Stimulated activated CD8-positive, alpha-beta memory T cell treated with anti-CD3 and anti-CD28 coated beads, Interleukin-15, amount 100 ng/mL, for 4 hours (primary cell): ENCODE measurements around the gene CDR2L.
"Not testable (repeated sequence)": the region's sequence is repeated elsewhere in the genome, so short reads cannot be mapped to it uniquely, and the experiment has no call there.

Experiments used
- DNase-seq, 2 donors: peaks; one replicate each; pipeline ENCODE4 v3.0.0-alpha.2; 2020; ENCODE audit warnings: low read depth in 2 of 2

The CDR2L gene

GRCh38 chr17:74959826-74960515, 27.5 kb upstream of the CDR2L start:
- DNase-seq: no peak

- DNase-seq: no peak
Observed at GRCh38 chr17:74960570-74961342, 26.7 kb upstream of the CDR2L start.

- DNase-seq: peak; percentile 51 to 60
Observed at GRCh38 chr17:74961657-74962350, 25.6 kb upstream of the CDR2L start.

- no peak for DNase-seq
Observed at GRCh38 chr17:74962622-74963394, 24.6 kb upstream of the CDR2L start.

GRCh38 chr17:74963656-74964055, 23.8 kb upstream of the CDR2L start:
- DNase-seq: no peak

- DNase-seq: no peak
Observed at GRCh38 chr17:74964246-74964761, 23.1 kb upstream of the CDR2L start.

- no peak for DNase-seq
Observed at GRCh38 chr17:74964988-74965622, 22.3 kb upstream of the CDR2L start.

GRCh38 chr17:74968361-74968780, 19.1 kb upstream of the CDR2L start:
- DNase-seq: no peak

GRCh38 chr17:74969501-74969900, 17.9 kb upstream of the CDR2L start:
- DNase-seq: not testable (repeated sequence)

- no peak for DNase-seq
Observed at GRCh38 chr17:74970395-74970794, 17.0 kb upstream of the CDR2L start.

- no peak for DNase-seq
Observed at GRCh38 chr17:74971069-74971841, 16.2 kb upstream of the CDR2L start.

- no peak for DNase-seq
Observed at GRCh38 chr17:74971842-74972106, 15.7 kb upstream of the CDR2L start.

GRCh38 chr17:74972107-74972972, 15.1 kb upstream of the CDR2L start, which contains the start of gene HID1:
HID1 (minus strand) TSS chr17:74972759; CDS start chr17:74972656, 103 bp downstream.
- peak; percentile 48 to 70 for DNase-seq

- no peak for DNase-seq
Observed at GRCh38 chr17:74972973-74973328, 14.5 kb upstream of the CDR2L start.

- DNase-seq: no peak
Observed at GRCh38 chr17:74975943-74976342, 11.5 kb upstream of the CDR2L start.

- no peak for DNase-seq
Observed at GRCh38 chr17:74977802-74978201, 9.6 kb upstream of the CDR2L start.

GRCh38 chr17:74978240-74978639, 9.2 kb upstream of the CDR2L start:
- DNase-seq: no peak

GRCh38 chr17:74979408-74980146, 7.9 kb upstream of the CDR2L start:
- DNase-seq: no peak
